Measurements from ENCODE around the gene TRPV5.
"Not testable (repeated sequence)": the region's sequence is repeated elsewhere in the genome, so short reads cannot be mapped to it uniquely, and the experiment has no call there.

The TRPV5 gene

DNA sequence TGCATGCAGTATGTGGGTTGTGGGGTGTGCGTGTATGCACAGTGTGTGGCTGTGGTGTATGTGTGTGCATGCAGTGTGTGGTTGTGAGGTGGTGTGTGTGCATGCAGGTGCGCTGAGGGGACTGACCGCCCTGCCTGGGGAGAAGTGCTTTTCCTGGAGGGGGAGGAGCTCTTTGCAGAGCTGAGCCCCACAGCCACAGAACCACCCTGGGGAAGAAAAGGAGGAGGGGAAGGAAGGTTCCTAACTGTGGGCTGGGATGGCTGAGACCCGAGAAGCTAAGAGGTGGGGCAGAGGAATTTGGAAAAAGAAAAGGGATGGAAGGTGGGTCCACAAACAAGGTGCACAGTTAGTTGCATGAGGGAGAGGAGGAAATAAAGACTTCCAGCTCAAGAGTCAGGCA lies at the start of gene TRPV5:
Gene TRPV5, minus strand, starts transcription at position 123 of the 400 bp plus-strand sequence. CDS start 287 bp downstream, outside the sequence.
- Histone ChIP-seq H3K9me3 (ENCODE audit: control insufficient read depth, insufficient read depth, low read length) (no peaks in the 10 kb centered on the region), H3K4me3 (ENCODE audit: low read depth, low read length) (no peak within 1 kb of the TSS), H3K36me3 (ENCODE audit: control insufficient read depth, insufficient read depth, low read length) (no peaks in the 10 kb centered on the region), H3K27me3 (ENCODE audit: control insufficient read depth, insufficient read depth, low read length) (peaks cover 2% of the 10 kb centered on the region), H3K9ac (ENCODE audit: low read depth, low read length) (no peak within 1 kb of the TSS), H3K4me1 (ENCODE audit: control insufficient read depth, insufficient read depth, low read length) (no peaks in the 10 kb centered on the region)

DNA sequence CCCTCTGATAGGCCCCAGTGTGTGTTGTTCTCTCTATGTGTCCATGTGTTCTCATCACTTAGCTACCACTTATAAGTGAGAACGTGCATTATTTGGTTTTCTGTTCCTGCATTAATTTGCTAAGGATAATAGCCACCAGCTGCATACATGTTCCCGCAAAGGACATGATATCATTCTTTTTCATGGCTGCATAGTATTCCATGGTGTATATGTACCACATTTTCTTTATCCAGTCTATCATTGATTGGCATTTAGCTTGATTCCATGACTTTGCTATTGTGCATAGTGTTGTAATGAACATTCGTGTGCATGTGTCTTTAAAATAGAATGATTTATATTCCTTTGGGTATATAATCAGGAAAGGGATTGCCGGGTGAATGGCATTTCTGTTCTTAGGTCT lies 44.9 kb upstream of the TRPV5 start:
- H3K27me3 ChIP-seq (ENCODE audit: control insufficient read depth, insufficient read depth, low read length); H3K4me1 ChIP-seq (ENCODE audit: control insufficient read depth, insufficient read depth, low read length); H3K36me3 ChIP-seq (ENCODE audit: control insufficient read depth, insufficient read depth, low read length); H3K9me3 ChIP-seq (ENCODE audit: control insufficient read depth, insufficient read depth, low read length); H3K4me3 ChIP-seq (ENCODE audit: low read depth, low read length); H3K9ac ChIP-seq (ENCODE audit: low read depth, low read length): not testable (repeated sequence)

- no peaks in the 10 kb centered on the region for H3K9me3 ChIP-seq (ENCODE audit: control insufficient read depth, insufficient read depth, low read length)
- H3K36me3 ChIP-seq (ENCODE audit: control insufficient read depth, insufficient read depth, low read length): no peaks in the 10 kb centered on the region
- H3K27me3 ChIP-seq (ENCODE audit: control insufficient read depth, insufficient read depth, low read length): no peaks in the 10 kb centered on the region
- no peaks in the 10 kb centered on the region for H3K4me1 ChIP-seq (ENCODE audit: control insufficient read depth, insufficient read depth, low read length)
- no peak overlapping the region for H3K4me3 ChIP-seq (ENCODE audit: low read depth, low read length)
- H3K9ac ChIP-seq (ENCODE audit: low read depth, low read length): no peak overlapping the region
Measured at GRCh38 chr7:142974626-142975025, 41.1 kb upstream of the TRPV5 start.

DNA sequence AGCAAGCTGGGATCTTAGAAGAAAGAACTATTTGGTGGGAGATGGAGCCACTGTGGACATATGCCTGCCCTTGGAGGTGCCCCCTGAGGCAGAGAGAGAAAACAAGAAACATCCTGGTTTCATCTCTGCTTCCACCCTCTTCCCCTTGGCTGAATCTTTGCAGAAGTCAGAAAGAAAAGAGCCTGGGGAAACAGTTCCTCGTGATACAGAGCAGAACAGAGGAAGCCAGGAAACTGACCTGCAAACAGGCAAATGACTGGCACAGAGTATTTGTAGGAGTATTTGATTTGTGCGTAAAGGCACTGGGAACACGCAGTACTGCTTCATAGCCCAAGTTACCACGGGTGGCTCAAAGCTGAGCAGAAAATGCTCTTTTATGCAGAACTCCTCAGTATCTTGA lies 35.6 kb upstream of the TRPV5 start:
- no peak overlapping the region for H3K4me3 ChIP-seq (ENCODE audit: low read depth, low read length)
- no peaks in the 10 kb centered on the region for H3K36me3 ChIP-seq (ENCODE audit: control insufficient read depth, insufficient read depth, low read length)
- no peak overlapping the region for H3K9ac ChIP-seq (ENCODE audit: low read depth, low read length)
- no peaks in the 10 kb centered on the region for H3K4me1 ChIP-seq (ENCODE audit: control insufficient read depth, insufficient read depth, low read length)
- no peaks in the 10 kb centered on the region for H3K9me3 ChIP-seq (ENCODE audit: control insufficient read depth, insufficient read depth, low read length)
- H3K27me3 ChIP-seq (ENCODE audit: control insufficient read depth, insufficient read depth, low read length): no peaks in the 10 kb centered on the region

DNA sequence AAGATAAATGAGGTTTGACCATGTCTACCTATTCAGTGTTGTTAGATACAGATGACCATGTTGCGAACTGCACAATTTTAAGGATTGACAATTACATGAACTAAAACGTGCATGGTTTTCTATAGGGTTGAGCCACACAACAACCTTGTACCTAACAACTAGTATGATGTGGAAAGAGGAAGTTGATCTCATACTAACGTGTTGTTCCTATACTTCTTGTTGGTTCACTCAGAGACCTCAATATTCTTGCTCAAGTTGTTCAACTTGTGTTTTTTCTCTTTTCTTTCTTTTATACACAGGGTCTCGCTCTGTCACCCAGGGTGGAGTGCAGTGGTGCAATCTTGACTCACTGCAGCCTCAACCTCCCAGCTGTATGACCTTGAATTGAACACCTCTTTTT lies 34.7 kb upstream of the TRPV5 start:
- Histone ChIP-seq H3K9me3 (ENCODE audit: control insufficient read depth, insufficient read depth, low read length) (no peaks in the 10 kb centered on the region), H3K4me1 (ENCODE audit: control insufficient read depth, insufficient read depth, low read length) (no peaks in the 10 kb centered on the region), H3K27me3 (ENCODE audit: control insufficient read depth, insufficient read depth, low read length) (no peaks in the 10 kb centered on the region), H3K4me3 (ENCODE audit: low read depth, low read length) (no peak overlapping the region), H3K36me3 (ENCODE audit: control insufficient read depth, insufficient read depth, low read length) (no peaks in the 10 kb centered on the region), H3K9ac (ENCODE audit: low read depth, low read length) (no peak overlapping the region)

- Histone ChIP-seq H3K4me3 (ENCODE audit: low read depth, low read length) (no peak overlapping the region), H3K4me1 (ENCODE audit: control insufficient read depth, insufficient read depth, low read length) (peaks cover 2% of the 10 kb centered on the region), H3K9me3 (ENCODE audit: control insufficient read depth, insufficient read depth, low read length) (no peaks in the 10 kb centered on the region), H3K27me3 (ENCODE audit: control insufficient read depth, insufficient read depth, low read length) (no peaks in the 10 kb centered on the region), H3K9ac (ENCODE audit: low read depth, low read length) (no peak overlapping the region), H3K36me3 (ENCODE audit: control insufficient read depth, insufficient read depth, low read length) (no peaks in the 10 kb centered on the region)
Measured at GRCh38 chr7:142964502-142965246, 31.1 kb upstream of the TRPV5 start.

DNA sequence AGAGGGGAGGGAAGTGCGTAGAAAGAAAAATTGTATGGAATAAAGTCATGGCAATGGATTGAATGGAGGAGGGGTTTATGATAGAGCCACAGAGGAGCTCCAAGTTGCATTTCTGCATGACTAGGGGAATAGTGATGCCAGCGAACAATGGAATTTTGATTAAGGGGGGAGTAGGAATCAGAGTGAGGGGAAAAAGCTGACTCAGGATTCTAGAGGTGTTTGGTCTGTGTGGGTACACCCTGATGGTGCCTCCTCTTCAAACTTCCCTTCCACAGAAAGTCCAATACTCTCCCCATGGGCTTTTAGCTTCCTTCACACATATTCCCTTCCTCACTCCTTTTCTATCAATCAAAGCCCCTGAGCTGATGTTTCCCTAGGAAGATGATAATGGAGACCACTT lies 30.4 kb upstream of the TRPV5 start:
- H3K4me3 ChIP-seq (ENCODE audit: low read depth, low read length): no peak overlapping the region
- H3K36me3 ChIP-seq (ENCODE audit: control insufficient read depth, insufficient read depth, low read length): no peaks in the 10 kb centered on the region
- no peaks in the 10 kb centered on the region for H3K9me3 ChIP-seq (ENCODE audit: control insufficient read depth, insufficient read depth, low read length)
- no peaks in the 10 kb centered on the region for H3K27me3 ChIP-seq (ENCODE audit: control insufficient read depth, insufficient read depth, low read length)
- H3K9ac ChIP-seq (ENCODE audit: low read depth, low read length): no peak overlapping the region
- peaks cover 3% of the 10 kb centered on the region for H3K4me1 ChIP-seq (ENCODE audit: control insufficient read depth, insufficient read depth, low read length)

DNA sequence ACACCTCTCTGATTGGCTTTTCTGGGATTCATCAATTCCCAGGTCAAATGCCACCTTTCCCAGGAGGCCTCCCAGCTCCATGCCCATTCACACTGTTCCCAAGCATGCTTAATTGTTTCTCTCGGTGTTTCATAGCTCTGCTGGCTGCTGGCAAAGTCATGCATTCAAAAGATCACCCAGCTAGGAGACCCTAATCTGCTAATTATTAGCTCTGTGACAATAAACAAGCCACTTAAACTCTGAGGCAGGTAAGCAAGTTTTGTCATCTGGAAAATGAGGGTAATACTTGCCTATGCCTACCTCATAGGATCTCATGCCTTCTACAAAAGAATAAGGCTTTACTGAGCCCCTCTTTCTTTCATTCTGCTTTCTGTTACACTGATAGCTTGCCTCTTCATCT lies 29.4 kb upstream of the TRPV5 start:
- Histone ChIP-seq H3K36me3 (ENCODE audit: control insufficient read depth, insufficient read depth, low read length) (no peaks in the 10 kb centered on the region), H3K4me1 (ENCODE audit: control insufficient read depth, insufficient read depth, low read length) (peaks cover 6% of the 10 kb centered on the region), H3K4me3 (ENCODE audit: low read depth, low read length) (no peak overlapping the region), H3K9ac (ENCODE audit: low read depth, low read length) (no peak overlapping the region), H3K27me3 (ENCODE audit: control insufficient read depth, insufficient read depth, low read length) (no peaks in the 10 kb centered on the region), H3K9me3 (ENCODE audit: control insufficient read depth, insufficient read depth, low read length) (no peaks in the 10 kb centered on the region)

- Histone ChIP-seq H3K9me3 (ENCODE audit: control insufficient read depth, insufficient read depth, low read length) (no peaks in the 10 kb centered on the region), H3K4me3 (ENCODE audit: low read depth, low read length) (peak within 1 kb of the TSS; percentile 23), H3K27me3 (ENCODE audit: control insufficient read depth, insufficient read depth, low read length) (no peaks in the 10 kb centered on the region), H3K36me3 (ENCODE audit: control insufficient read depth, insufficient read depth, low read length) (no peaks in the 10 kb centered on the region), H3K9ac (ENCODE audit: low read depth, low read length) (peak within 1 kb of the TSS; percentile 3), H3K4me1 (ENCODE audit: control insufficient read depth, insufficient read depth, low read length) (peaks cover 8% of the 10 kb centered on the region)
Measured at GRCh38 chr7:142961973-142962926, 28.7 kb upstream of the TRPV5 start, which contains the start of gene KEL. Gene KEL, minus strand, starts transcription at chr7:142962363. Its CDS starts 157 bp downstream, at chr7:142962206.

DNA sequence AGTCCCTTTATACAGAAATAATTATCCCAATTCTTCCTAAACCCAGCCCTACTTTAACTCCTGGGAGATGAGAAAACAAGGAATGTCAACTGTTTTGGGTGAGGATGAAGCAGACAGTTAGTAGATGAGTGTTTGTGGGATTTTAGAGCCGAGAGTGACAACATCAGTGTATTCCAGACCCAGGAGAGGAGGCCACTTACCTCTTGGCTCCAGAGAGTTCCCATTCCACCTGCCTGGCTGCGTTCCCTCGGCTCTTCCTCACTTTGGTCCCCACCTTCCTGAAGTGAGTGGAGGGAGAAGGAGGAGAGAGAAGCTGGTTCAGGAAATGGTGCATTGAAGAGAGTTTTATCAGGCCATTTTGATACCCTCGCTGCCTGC lies 28.0 kb upstream of the TRPV5 start:
- H3K36me3 ChIP-seq (ENCODE audit: control insufficient read depth, insufficient read depth, low read length): no peaks in the 10 kb centered on the region
- no peaks in the 10 kb centered on the region for H3K9me3 ChIP-seq (ENCODE audit: control insufficient read depth, insufficient read depth, low read length)
- H3K4me1 ChIP-seq (ENCODE audit: control insufficient read depth, insufficient read depth, low read length): peaks cover 8% of the 10 kb centered on the region
- no peak overlapping the region for H3K9ac ChIP-seq (ENCODE audit: low read depth, low read length)
- H3K4me3 ChIP-seq (ENCODE audit: low read depth, low read length): peak overlapping the region; percentile 23
- no peaks in the 10 kb centered on the region for H3K27me3 ChIP-seq (ENCODE audit: control insufficient read depth, insufficient read depth, low read length)

- Histone ChIP-seq H3K36me3 (ENCODE audit: control insufficient read depth, insufficient read depth, low read length) (no peaks in the 10 kb centered on the region), H3K9me3 (ENCODE audit: control insufficient read depth, insufficient read depth, low read length) (no peaks in the 10 kb centered on the region), H3K4me1 (ENCODE audit: control insufficient read depth, insufficient read depth, low read length) (peaks cover 8% of the 10 kb centered on the region), H3K27me3 (ENCODE audit: control insufficient read depth, insufficient read depth, low read length) (no peaks in the 10 kb centered on the region), H3K4me3 (ENCODE audit: low read depth, low read length) (no peak overlapping the region), H3K9ac (ENCODE audit: low read depth, low read length) (no peak overlapping the region)
Measured at GRCh38 chr7:142960955-142961512, 27.5 kb upstream of the TRPV5 start.
